Measurements from ENCODE around the gene FAM20A. TPM values are rescaled to one million over a fixed set of nuclear protein-coding genes. Genes with fewer than 3 reads are reported as not detected.
A peak's percentile ranks its signal among the peaks of the same experiment; 100 is the strongest.

The FAM20A gene
- total RNA-seq, 1 experiment from 2014 or later, result not detected

- no peak for TF ChIP-seq ATF3 (IDR thresholded peaks at IDR 0.05)
These were observed 13.6 kb upstream of the FAM20A start (continued) for GRCh38 chr17:68614718-68615117.

- Histone ChIP-seq H4K20me1 (ENCODE audit: insufficient read depth) (no peaks in the 10 kb centered on the region), H3K4me2 (ENCODE audit: low read length) (no peak overlapping the region), H3K9me3 (ENCODE audit: control insufficient read depth in 1 of 2, insufficient read depth in 1 of 2, low read depth in 1 of 2, low read length in 2 of 2) (peaks cover 14 to 16% of the 10 kb centered on the region in 2 experiments; a peak in 3 of 4 replicates), H3K27me3 (ENCODE audit: insufficient read depth, low read length) (no peaks in the 10 kb centered on the region), H3K79me2 (ENCODE audit: insufficient read depth, low read length) (no peaks in the 10 kb centered on the region), H3K4me1 (ENCODE audit: control insufficient read depth in 1 of 2, insufficient read depth in 2 of 2, low read length in 2 of 2) (no peaks in the 10 kb centered on the region), H3K27ac (ENCODE audit: low read depth, low read length) (no peak overlapping the region), H3K4me3 (replicated peaks in 1 of 2; ENCODE audit: low read depth in 1 of 2, low read length in 2 of 2) (no peak overlapping the region), H3K36me3 (ENCODE audit: control insufficient read depth in 1 of 2, insufficient read depth in 2 of 2, low read length in 2 of 2) (no peaks in the 10 kb centered on the region), H3K9me2 (ENCODE audit: insufficient read depth) (no peaks in the 10 kb centered on the region), H2AFZ (ENCODE audit: low read depth, low read length, poor library complexity, severe bottlenecking) (no peak overlapping the region), H3K9ac (ENCODE audit: low read length) (no peak overlapping the region)
- POLR2A ChIA-PET, result no interaction called here
- RAD21 ChIA-PET (ENCODE audit: low non-redundant PET in 1 of 2, low total read pairs in 2 of 2, uncharacterized antibody in 2 of 2, unreplicated experiment in 2 of 2), result no interaction called here
- BruUV-seq (replicated peaks), result no TSS peak
- intact Hi-C loops (cut with micrococcal nuclease), result loop anchor here (2.0 to 5.0 kb wide), 2 partner anchors 79 to 147 kb away; no protein-coding TSS in a partner anchor
- TF ChIP-seq POLR2A (IDR thresholded peaks at IDR 0.05; ENCODE audit: borderline replicate concordance, extremely low read depth, insufficient read depth, insufficient read length) (no peak), CTCF (IDR thresholded peaks at IDR 0.05 in 2 of 3, conservative IDR thresholded peaks at IDR 0.05 in 1 of 3; ENCODE audit: borderline replicate concordance in 1 of 3, insufficient read depth in 1 of 3, low read depth in 2 of 3, low read length in 2 of 3) (peak; percentile 48 to 89 (median 88); a peak in 5 of 6 replicates), RAD21 (IDR thresholded peaks at IDR 0.05; ENCODE audit: low read depth) (peak; percentile 71), YY1 (IDR thresholded peaks at IDR 0.05; ENCODE audit: extremely low read depth, insufficient replicate concordance, low read depth, low read length) (no peak), JUND (IDR thresholded peaks at IDR 0.05) (no peak), CBX3 (IDR thresholded peaks at IDR 0.05; ENCODE audit: low read depth) (0 out of 2 replicates have a peak, but pooled peaks have one; percentile 25), POLR2AphosphoS5 (IDR thresholded peaks at IDR 0.05; ENCODE audit: low read depth, low read length) (no peak), TCF7L2 (IDR thresholded peaks at IDR 0.05; ENCODE audit: borderline replicate concordance, extremely low read depth, insufficient read depth, insufficient read length) (no peak), REST (IDR thresholded peaks at IDR 0.05; ENCODE audit: low read depth) (no peak), FOSL1 (IDR thresholded peaks at IDR 0.05; ENCODE audit: low read depth) (no peak), ZNF274 (IDR thresholded peaks at IDR 0.05; ENCODE audit: low read depth, low read length) (no peak), EZH2 (IDR thresholded peaks at IDR 0.05) (no peak), EGR1 (IDR thresholded peaks at IDR 0.05; ENCODE audit: low read depth) (no peak)
- TF ChIP-seq, protein P1, sequence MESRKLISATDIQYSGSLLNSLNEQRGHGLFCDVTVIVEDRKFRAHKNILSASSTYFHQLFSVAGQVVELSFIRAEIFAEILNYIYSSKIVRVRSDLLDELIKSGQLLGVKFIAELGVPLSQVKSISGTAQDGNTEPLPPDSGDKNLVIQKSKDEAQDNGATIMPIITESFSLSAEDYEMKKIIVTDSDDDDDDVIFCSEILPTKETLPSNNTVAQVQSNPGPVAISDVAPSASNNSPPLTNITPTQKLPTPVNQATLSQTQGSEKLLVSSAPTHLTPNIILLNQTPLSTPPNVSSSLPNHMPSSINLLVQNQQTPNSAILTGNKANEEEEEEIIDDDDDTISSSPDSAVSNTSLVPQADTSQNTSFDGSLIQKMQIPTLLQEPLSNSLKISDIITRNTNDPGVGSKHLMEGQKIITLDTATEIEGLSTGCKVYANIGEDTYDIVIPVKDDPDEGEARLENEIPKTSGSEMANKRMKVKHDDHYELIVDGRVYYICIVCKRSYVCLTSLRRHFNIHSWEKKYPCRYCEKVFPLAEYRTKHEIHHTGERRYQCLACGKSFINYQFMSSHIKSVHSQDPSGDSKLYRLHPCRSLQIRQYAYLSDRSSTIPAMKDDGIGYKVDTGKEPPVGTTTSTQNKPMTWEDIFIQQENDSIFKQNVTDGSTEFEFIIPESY (IDR thresholded peaks at IDR 0.05; ENCODE audit: extremely low read depth, insufficient replicate concordance, low read length), result no peak
- DNase-seq (ENCODE audit: low read depth, low spot score) (peak; percentile 62), ATAC-seq (peak; percentile 96)
- CTCF ChIA-PET, result interaction anchor here (0.7 to 2.5 kb wide), 15 partner anchors 9 to 484 kb away, joined by 3 to 23 read pairs (median 4); no protein-coding TSS in a partner anchor
These were observed 12.7 kb upstream of the FAM20A start for GRCh38 chr17:68613739-68614298.

Data from HCT116 (cell line).